Psoas muscle (tissue), 8 donors: Measurements from ENCODE around the gene SMIM33. TPM values are rescaled to one million over a fixed set of nuclear protein-coding genes. Genes with fewer than 3 reads are reported as not detected.
A peak's percentile ranks its signal among the peaks of the same experiment; 100 is the strongest.
"Not testable (repeated sequence)": the region's sequence is repeated elsewhere in the genome, so short reads cannot be mapped to it uniquely, and the experiment has no call there.

Source experiments
- ATAC-seq, 4 donors: fragments of 200-7000 bp; cut with Tn5 transposase; one replicate each; pipeline ENCODE4 v1.9.1; 2020; ENCODE audit warnings: moderate library complexity in 3 of 4, mild to moderate bottlenecking in 2 of 4
- DNase-seq, 2 donors: peaks; one replicate each; pipeline ENCODE4 v3.0.0-alpha.2; 2020
- H3K27ac ChIP-seq: fragments of 200-600 bp; one replicate; pipeline ENCODE4 v1.8.0; 2022
- H3K27me3 ChIP-seq, 3 donors: fragments of 200-600 bp in 1 of 3; one replicate each; pipeline versions ENCODE4 v1.6.1 to v1.8.0; 2013 to 2022; ENCODE audit warnings: low read length in 2 of 3, mild to moderate bottlenecking in 2 of 3, moderate library complexity in 1 of 3; ENCODE audit not compliant: insufficient read depth in 3 of 3
- H3K36me3 ChIP-seq, 2 donors: fragments of 200-600 bp in 1 of 2; one replicate each; pipeline versions ENCODE4 v1.6.1 to v1.8.0; 2013 to 2022; ENCODE audit warnings: low read depth in 1 of 2, mild to moderate bottlenecking in 1 of 2, moderate library complexity in 1 of 2; ENCODE audit not compliant: insufficient read depth in 1 of 2
- H3K4me1 ChIP-seq: fragments of 200-600 bp; one replicate; pipeline ENCODE4 v1.8.0; 2022
- H3K4me3 ChIP-seq: fragments of 200-600 bp; one replicate; pipeline ENCODE4 v1.8.0; 2022; ENCODE audit warnings: mild to moderate bottlenecking
- H3K9me3 ChIP-seq: fragments of 200-600 bp; one replicate; pipeline ENCODE4 v1.8.0; 2022
- CTCF ChIP-seq: fragments of 200-600 bp; IDR thresholded peaks from one replicate; pipeline ENCODE4 v1.8.0; 2022; ENCODE audit warnings: antibody characterized with exemption
- WGBS, 3 donors: extraction: QIAGEN DNeasy Blood & Tissue Kit; methylation state at CpG; one replicate each; pipeline versions ENCODE4 v1.1.6 to v1.1.7; 2013; 5-methylcytosine and 5-hydroxymethylcytosine counted together
- intact Hi-C, 2 donors: fragments of 100-400 bp; cut with DNase I; formaldehyde crosslinking; loops; one replicate each; pipeline versions ENCODE4 v1.11.0 to v1.14.2; 2022
- polyA plus RNA-seq, 3 donors: library from polyadenylated mRNA; stranded (reverse); fragments of 200-250 nt; gene quantifications; one replicate each; pipeline ENCODE4 v1.2.3, GENCODE V29; 2013
- total RNA-seq, 4 donors: library from RNA; stranded (reverse); fragmentation: NEBNext Ultra II Directional in 2 of 4; extraction: Animal tissue kit (Norgen Biotek cat#: 25700) in 2 of 4; gene quantifications; one replicate each; pipeline versions ENCODE4 v1.2.1 to v1.2.4, GENCODE V29; 2021 to 2023
- donor health status: healthy with polysubstance abuse.
- donor health status: DM: no; HTN: no; CAD: no; lungs with moderate emphysema.
- donor health status: Bipolar disorder and iron deficiency.
- donor health status: healthy.
- donor health status: DM: yes; HTN: yes; CAD: no.
- donor health status: DM: no; HTN: no; CAD: no.
- donor health status: DM: no; HTN: no; CAD: no.
- donor health status: DM: yes; HTN: yes; CAD: no.

The SMIM33 gene
- total and polyA plus RNA-seq, 7 donors, result not detected

DNA sequence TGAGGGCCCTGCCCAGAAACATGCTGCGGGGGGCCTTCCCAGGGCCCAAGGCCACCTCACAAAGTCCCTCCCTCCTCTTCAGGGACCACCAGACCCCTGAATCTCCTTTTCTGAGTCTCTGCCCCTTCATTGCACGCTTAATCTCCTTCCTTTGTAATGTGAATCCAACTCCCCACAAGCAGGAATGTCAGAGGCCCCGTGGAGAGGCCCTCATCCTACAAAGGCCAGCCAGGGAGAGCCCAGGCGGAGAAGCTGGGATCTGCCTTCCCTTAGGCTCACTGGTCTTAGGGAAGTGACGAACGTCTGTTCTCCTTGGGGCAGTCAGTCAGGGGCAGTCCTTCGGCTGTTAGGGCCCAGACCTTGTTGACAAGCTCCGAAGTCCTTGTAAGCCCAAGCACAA lies 2.3 kb downstream of the SMIM33 start:
- Histone ChIP-seq H3K36me3 (peaks cover 0 to 4% of the 10 kb centered on the region in 2 donors), H3K4me1 (peaks cover 11% of the 10 kb centered on the region), H3K9me3 (no peaks in the 10 kb centered on the region), H3K27ac (no peak overlapping the region), H3K4me3 (no peak overlapping the region), H3K27me3 (no peaks in the 10 kb centered on the region)
- no peak for ATAC-seq
- no peak for TF ChIP-seq CTCF
- intact Hi-C loops, result no loop called here
- DNase-seq, result no peak
- 75 to 82% (median 81%) methylated on average over 8 of the region's 8 CpGs for WGBS, 3 donors

- WGBS, 3 donors, result 64 to 87% (median 85%) methylated on average over 2 of the region's 2 CpGs
- H3K9me3 ChIP-seq, result no peaks in the 10 kb centered on the region
- H3K27ac ChIP-seq, result no peak overlapping the region
- ATAC-seq (no peak), DNase-seq (no peak)
- TF ChIP-seq CTCF, result no peak
- H3K36me3 ChIP-seq, result peaks cover 0 to 8% of the 10 kb centered on the region in 2 donors
- no peak overlapping the region for H3K4me3 ChIP-seq
- H3K27me3 ChIP-seq, result no peaks in the 10 kb centered on the region
- H3K4me1 ChIP-seq, result peaks cover 11% of the 10 kb centered on the region
- intact Hi-C loops, result no loop called here
Measured at GRCh38 chr5:139473565-139473964, 2.8 kb downstream of the SMIM33 start.

DNA sequence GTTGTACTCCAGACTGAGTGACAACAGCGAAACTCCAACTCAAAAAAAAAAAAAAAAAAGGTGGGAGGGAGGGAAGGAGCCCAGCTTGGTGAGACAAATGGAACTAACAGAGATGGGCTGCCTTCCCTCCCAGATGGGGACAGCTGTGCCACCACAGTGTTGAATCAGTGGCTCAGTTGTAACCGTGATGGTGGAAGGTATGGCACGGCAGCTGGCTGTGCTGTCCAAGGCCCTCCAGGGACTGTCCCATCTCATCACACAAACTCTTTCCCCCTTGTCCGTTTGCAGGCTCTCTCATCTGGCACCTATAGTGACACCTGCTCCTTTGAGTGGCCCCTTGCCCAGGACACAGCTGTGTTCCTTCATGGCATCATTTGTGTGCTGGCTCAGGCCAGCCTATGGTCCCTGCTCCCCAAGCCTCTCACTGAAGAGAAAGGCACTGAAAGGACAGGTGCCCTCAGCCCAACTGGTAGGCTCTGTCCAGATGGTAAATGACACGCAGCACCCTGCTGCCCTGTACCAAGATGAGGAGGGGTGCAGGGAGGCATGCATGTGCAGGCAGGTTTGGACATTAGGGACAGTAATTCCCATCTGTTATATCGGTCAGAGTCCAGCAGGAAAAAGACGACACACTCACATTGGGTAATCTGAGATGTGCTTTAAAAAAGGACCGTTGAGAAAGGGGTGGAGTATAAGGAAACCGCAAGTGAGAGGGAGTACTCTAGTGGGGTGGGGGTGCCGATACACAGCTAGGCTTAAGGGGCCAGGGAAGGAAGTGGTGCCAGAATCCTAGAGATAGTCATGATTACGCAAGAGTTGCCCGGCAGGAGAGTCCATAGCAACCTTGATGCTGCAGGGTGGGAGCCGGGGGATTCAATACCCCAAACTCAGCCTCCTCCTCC lies 4.3 kb downstream of the SMIM33 start:
- ATAC-seq (peak; percentile 43 to 70 (median 64)), DNase-seq (no peak)
- 20 to 27% (median 26%) methylated on average over 13 of the region's 13 CpGs for WGBS, 3 donors
- peaks cover 0 to 10% of the 10 kb centered on the region in 2 donors for H3K36me3 ChIP-seq
- H3K9me3 ChIP-seq, result no peaks in the 10 kb centered on the region
- no peak overlapping the region for H3K4me3 ChIP-seq
- no peaks in the 10 kb centered on the region for H3K27me3 ChIP-seq
- intact Hi-C loops, result no loop called here
- TF ChIP-seq CTCF, result no peak
- no peak overlapping the region for H3K27ac ChIP-seq
- peaks cover 11% of the 10 kb centered on the region for H3K4me1 ChIP-seq

GRCh38 chr5:139475865-139476617 lies 5.2 kb downstream of the SMIM33 start:
- intact Hi-C loops, result no loop called here
- Histone ChIP-seq H3K36me3 (peaks cover 0 to 10% of the 10 kb centered on the region in 2 donors), H3K27ac (no peak overlapping the region), H3K9me3 (no peaks in the 10 kb centered on the region), H3K4me1 (peaks cover 8% of the 10 kb centered on the region), H3K27me3 (no peaks in the 10 kb centered on the region), H3K4me3 (no peak overlapping the region)
- ATAC-seq (no peak), DNase-seq (no peak)
- no peak for TF ChIP-seq CTCF
- 87 to 90% (median 89%) methylated on average over 11 to 13 of the region's 13 CpGs for WGBS, 3 donors

GRCh38 chr5:139478657-139479423 lies 8.0 kb downstream of the SMIM33 start:
- WGBS, 3 donors, result 87 to 92% (median 90%) methylated on average over 9 of the region's 9 CpGs
- H3K9me3 ChIP-seq, intact Hi-C loops, H3K4me3 ChIP-seq, DNase-seq, H3K27ac ChIP-seq, H3K4me1 ChIP-seq, ATAC-seq, H3K27me3 ChIP-seq: not testable (repeated sequence)
- peaks cover 0 to 10% of the 10 kb centered on the region in 2 donors for H3K36me3 ChIP-seq

DNA sequence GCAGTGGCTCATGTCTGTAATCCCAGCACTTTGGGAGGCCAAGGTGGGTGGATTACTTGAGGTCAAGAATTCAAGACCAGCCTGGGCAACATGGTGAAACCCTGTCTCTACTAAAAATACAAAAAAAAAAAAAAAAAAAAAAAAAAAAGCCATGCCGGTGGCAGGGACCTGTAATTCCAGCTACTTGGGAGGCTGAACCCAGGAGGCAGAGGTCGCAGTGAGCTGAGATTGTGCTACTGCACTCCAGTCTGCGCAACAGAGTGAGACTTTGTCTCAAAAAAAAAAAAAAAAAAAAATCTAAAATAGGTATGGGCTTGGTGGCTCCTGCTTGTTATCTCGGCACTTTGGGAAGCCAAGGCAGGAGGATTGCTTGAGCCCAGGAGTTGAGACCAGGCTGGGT lies 8.9 kb downstream of the SMIM33 start:
- ATAC-seq, intact Hi-C loops, H3K4me1 ChIP-seq, H3K9me3 ChIP-seq, H3K4me3 ChIP-seq, DNase-seq, H3K27me3 ChIP-seq, H3K27ac ChIP-seq: not testable (repeated sequence)
- WGBS, 3 donors, result 90 to 100% (median 96%) methylated on average over 4 of the region's 4 CpGs
- H3K36me3 ChIP-seq, result peaks cover 0 to 10% of the 10 kb centered on the region in 2 donors
